Central memory CD8-positive, alpha-beta T cell (primary cell): ENCODE data around the gene PNP.

ENCODE experiments used
- ATAC-seq: fragments of 150-1000 bp; cut with Tn5 transposase; replicated peaks from 2 replicates; pipeline ENCODE4 v1.10.0; 2022; ENCODE audit warnings: mild to moderate bottlenecking, moderate FRiP score, moderate number of reproducible peaks; ENCODE audit not compliant: poor library complexity, severe bottlenecking; ENCODE audit errors: extremely low read depth
- DNase-seq, 2 donors: peaks; one replicate each; pipeline ENCODE4 v3.0.0; 2021; ENCODE audit warnings: low spot score in 2 of 2
- H3K27ac Mint-ChIP-seq: one replicate; pipeline ENCODE4 v1.8.0; 2022; ENCODE audit warnings: low read depth, mild to moderate bottlenecking, moderate library complexity, mixed read lengths
- H3K27me3 Mint-ChIP-seq: one replicate; pipeline ENCODE4 v1.8.0; 2022; ENCODE audit warnings: mixed read lengths
- H3K36me3 Mint-ChIP-seq: one replicate; pipeline ENCODE4 v1.8.0; 2022; ENCODE audit warnings: mild to moderate bottlenecking, moderate library complexity, mixed read lengths; ENCODE audit not compliant: insufficient read depth
- H3K4me1 Mint-ChIP-seq: one replicate; pipeline ENCODE4 v1.8.0; 2022; ENCODE audit warnings: mixed read lengths
- H3K4me3 Mint-ChIP-seq: one replicate; pipeline ENCODE4 v1.8.0; 2022; ENCODE audit warnings: mild to moderate bottlenecking, moderate library complexity, mixed read lengths
- H3K9me3 Mint-ChIP-seq: one replicate; pipeline ENCODE4 v1.8.0; 2022; ENCODE audit warnings: mixed read lengths

PNP gene

DNA sequence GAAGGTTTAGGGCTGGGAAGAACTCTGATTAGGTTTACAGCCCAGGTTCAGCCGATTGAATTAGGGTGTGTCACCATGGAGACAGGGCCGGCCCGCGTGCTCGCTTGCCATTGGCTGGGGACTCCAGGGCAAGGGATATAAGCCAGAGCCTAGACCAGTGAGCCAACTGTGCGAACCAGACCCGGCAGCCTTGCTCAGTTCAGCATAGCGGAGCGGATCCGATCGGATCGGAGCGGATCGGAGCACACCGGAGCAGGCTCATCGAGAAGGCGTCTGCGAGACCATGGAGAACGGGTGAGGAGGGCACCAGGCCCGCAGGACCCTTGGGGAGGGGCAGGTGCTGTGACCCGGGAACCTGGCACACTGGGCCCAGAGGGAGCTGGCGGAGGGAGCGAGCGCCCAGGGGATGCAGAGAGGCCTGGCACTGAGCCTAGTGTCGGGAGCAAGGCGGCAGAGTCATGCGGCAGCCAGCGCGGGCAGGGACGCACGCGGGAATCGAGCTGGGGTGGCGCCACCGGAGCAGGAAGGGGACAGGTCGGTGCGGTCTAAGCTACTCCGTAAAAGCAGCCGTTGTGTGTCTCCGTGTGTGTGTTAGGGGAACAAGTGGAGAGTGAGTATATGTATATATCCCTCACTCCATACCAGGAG lies at the start of gene PNP:
TSS of gene PNP (plus strand) at position 165 of the 648 bp plus-strand sequence. CDS start at position 284, 119 bp downstream.
- peak within 1 kb of the TSS; percentile 95 for H3K27ac Mint-ChIP-seq
- no peaks in the 10 kb centered on the region for H3K27me3 Mint-ChIP-seq
- no peaks in the 10 kb centered on the region for H3K9me3 Mint-ChIP-seq
- DNase-seq, result peak; percentile 72 to 82
- H3K4me3 Mint-ChIP-seq, result peak within 1 kb of the TSS; percentile 97
- ATAC-seq, result peak; percentile 88
- H3K36me3 Mint-ChIP-seq, result peaks cover 41% of the 10 kb centered on the region
- H3K4me1 Mint-ChIP-seq, result peaks cover 49% of the 10 kb centered on the region

DNA sequence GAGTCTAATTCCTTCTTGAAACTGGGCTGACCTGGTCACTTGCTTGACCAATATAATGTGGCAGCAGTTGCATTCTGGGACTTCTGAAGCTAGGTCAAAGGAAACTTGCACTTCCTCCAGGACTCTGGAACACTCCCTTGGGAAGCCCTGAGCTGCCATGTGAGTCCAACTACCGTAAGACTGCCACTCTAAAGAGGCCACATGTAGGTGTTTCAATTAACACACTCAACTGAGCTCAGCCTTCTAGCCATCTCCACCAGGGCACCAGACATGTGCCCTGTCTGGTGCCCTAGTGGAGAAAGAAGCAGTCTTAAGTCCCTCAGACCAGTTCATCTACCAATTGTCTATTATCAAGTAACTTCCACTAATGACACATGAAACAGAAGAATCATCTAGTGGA lies 49.8 kb upstream of the PNP start:
- DNase-seq, result no peak
- Mint-ChIP-seq H3K27me3 (no peaks in the 10 kb centered on the region), H3K4me1 (peaks cover 11% of the 10 kb centered on the region), H3K27ac (no peak overlapping the region), H3K36me3 (no peaks in the 10 kb centered on the region), H3K9me3 (no peaks in the 10 kb centered on the region), H3K4me3 (no peak overlapping the region)
- no peak for ATAC-seq

DNA sequence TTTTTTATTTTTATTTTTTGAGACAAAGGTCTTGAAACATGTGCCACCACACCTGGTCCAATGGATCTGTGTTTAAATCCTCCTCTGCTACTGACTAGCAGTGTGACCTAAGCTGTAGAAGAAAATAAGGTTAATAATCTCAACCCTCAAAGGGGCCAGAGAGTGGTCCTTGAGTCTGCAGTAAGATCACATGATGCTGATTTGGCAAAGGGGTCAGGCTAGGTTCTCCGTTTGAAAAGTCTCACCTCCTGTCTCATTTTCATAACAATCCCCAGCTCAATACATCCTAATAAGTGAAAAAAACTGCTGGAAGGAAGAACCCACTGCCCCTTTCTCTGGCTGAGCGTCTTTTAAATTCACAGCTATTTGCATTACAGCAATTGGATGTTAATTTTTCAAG lies 47.9 kb upstream of the PNP start:
- Mint-ChIP-seq H3K4me1 (no peaks in the 10 kb centered on the region), H3K9me3 (no peaks in the 10 kb centered on the region), H3K36me3 (no peaks in the 10 kb centered on the region), H3K27me3 (no peaks in the 10 kb centered on the region), H3K27ac (no peak overlapping the region), H3K4me3 (no peak overlapping the region)
- ATAC-seq (no peak), DNase-seq (no peak)

DNA sequence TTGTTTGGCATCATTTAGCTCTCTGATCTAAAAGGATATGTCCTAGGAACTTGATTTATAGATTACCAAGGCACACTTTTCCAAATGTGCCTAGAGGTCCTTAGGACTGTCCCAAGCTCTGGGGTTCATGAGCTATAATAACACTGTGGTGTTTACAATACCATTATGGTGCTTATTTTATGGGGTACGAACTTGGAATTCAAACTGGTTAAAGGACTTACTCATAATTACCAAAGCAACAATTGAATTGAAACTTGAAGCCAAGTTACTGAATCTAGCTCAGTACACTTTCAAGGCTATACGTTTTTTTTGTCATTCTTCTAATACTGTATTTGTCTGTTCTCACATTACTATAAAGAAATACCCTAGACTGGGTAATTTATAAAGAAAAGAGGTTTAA lies 46.3 kb upstream of the PNP start:
- DNase-seq (no peak), ATAC-seq (no peak)
- Mint-ChIP-seq H3K36me3 (no peaks in the 10 kb centered on the region), H3K27ac (no peak overlapping the region), H3K4me1 (peaks cover 7% of the 10 kb centered on the region), H3K9me3 (no peaks in the 10 kb centered on the region), H3K27me3 (no peaks in the 10 kb centered on the region), H3K4me3 (no peak overlapping the region)

DNA sequence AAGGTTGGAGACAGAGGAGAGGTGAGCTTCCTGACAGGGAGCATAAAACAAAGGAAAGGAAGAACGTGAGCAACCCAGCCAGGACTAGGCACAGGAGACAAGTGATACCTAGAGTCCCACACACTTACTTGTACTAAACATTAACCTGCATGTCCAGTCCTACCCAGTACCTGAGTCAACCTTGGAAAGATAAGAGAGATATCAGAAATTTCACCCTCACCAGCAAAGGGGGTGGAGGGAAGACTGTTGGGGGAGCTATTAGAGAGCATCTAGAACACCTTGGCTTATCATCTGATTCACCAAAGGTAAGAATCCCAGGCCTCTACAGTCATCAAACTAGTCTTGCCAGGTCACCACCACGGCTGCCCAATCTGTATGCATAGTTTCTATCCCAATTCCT lies 44.4 kb upstream of the PNP start:
- Mint-ChIP-seq H3K4me1 (peaks cover 15% of the 10 kb centered on the region), H3K27me3 (no peaks in the 10 kb centered on the region), H3K36me3 (no peaks in the 10 kb centered on the region), H3K9me3 (no peaks in the 10 kb centered on the region), H3K27ac (no peak overlapping the region), H3K4me3 (no peak overlapping the region)
- no peak for DNase-seq
- ATAC-seq, result no peak

DNA sequence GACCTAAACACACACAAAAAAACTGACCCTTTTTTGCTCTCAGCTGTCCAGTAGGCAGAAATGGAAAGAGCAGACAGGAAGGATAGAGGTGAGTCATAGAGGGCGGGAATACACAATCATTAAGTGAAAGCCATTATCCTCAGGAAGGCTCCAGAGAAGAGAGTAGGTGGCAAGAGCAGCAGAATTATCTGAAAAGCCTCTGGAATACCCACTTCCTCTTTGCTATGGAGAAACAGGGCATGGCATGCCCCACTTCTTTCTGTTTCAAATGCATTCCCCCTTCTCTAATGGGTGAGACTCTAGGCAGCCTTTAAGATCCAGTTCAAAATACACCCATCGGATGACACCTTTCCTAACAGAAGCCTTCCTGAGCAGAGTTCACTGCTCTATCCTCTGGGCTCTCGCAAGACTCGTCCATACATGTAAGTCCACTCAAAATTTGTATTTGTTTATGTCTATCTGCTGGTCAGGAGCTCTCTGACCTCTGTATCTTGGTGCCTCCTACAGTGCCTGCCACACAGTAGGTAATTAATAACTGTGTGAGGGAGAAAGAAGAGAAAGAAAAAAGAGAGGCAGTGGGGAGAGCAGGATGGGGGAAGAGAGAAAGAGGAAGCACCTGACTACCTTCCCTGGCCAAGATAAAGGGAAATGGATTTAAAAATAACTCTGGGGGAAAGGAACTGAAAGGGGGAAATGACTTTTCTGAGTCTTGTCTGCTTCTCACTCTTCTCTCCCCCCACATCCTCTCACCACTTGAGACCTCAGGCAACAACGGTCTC lies 41.8 kb upstream of the PNP start:
- Mint-ChIP-seq H3K36me3 (no peaks in the 10 kb centered on the region), H3K4me1 (peaks cover 15% of the 10 kb centered on the region), H3K27me3 (no peaks in the 10 kb centered on the region), H3K27ac (peak overlapping the region; percentile 57), H3K4me3 (no peak overlapping the region), H3K9me3 (no peaks in the 10 kb centered on the region)
- ATAC-seq (peak; percentile 32), DNase-seq (no peak)

DNA sequence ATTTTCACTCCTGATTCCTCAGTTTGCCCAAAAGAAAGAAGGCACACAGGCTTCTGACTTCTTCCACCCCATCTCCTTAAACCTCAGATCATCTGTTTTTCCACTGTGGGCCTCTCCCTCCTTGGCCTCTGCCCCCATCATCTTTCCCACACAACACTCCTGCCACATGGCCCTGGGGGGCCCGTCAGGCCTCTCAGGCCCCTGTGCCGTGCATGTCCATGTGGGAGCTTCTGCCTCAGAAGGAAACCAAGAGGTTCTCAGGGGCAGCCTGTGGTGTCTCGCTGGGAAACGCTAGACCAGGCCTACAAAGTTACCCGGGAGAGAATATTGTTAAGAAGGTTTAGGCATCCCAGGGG lies 41.2 kb upstream of the PNP start:
- ATAC-seq (no peak), DNase-seq (no peak)
- H3K4me3 Mint-ChIP-seq, result no peak overlapping the region
- H3K9me3 Mint-ChIP-seq, result no peaks in the 10 kb centered on the region
- no peaks in the 10 kb centered on the region for H3K27me3 Mint-ChIP-seq
- no peaks in the 10 kb centered on the region for H3K36me3 Mint-ChIP-seq
- H3K4me1 Mint-ChIP-seq, result peaks cover 15% of the 10 kb centered on the region
- H3K27ac Mint-ChIP-seq, result peak overlapping the region; percentile 57

DNA sequence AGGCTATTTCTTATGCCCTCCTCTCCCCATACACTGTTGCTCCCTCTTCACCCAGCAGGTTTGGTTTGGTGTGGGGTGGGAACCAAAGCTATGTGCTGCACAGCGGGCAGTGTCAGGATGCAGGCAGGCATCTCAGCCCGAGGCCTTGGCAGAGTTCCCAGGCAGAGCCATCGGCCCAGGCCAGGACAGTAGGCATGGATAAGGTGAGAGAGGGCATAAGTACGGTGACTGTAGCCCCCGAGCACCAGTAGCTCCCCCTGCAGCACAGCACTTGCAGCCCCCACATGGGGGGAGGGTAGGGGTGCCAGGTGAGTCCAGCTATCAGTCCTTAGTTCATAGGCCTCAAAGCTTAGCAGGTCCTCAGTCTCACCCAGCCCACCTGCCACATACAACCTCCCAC lies 40.4 kb upstream of the PNP start:
- DNase-seq, result no peak
- H3K36me3 Mint-ChIP-seq, result no peaks in the 10 kb centered on the region
- H3K9me3 Mint-ChIP-seq, result no peaks in the 10 kb centered on the region
- H3K27ac Mint-ChIP-seq, result no peak overlapping the region
- ATAC-seq, result no peak
- peaks cover 15% of the 10 kb centered on the region for H3K4me1 Mint-ChIP-seq
- H3K4me3 Mint-ChIP-seq, result no peak overlapping the region
- H3K27me3 Mint-ChIP-seq, result no peaks in the 10 kb centered on the region

GRCh38 chr14:20429801-20430669 lies 39.2 kb upstream of the PNP start:
- Mint-ChIP-seq H3K4me3 (no peak overlapping the region), H3K9me3 (no peaks in the 10 kb centered on the region), H3K4me1 (peaks cover 15% of the 10 kb centered on the region), H3K27me3 (no peaks in the 10 kb centered on the region), H3K27ac (no peak overlapping the region), H3K36me3 (no peaks in the 10 kb centered on the region)
- DNase-seq (no peak), ATAC-seq (no peak)

GRCh38 chr14:20434701-20435581 lies 34.3 kb upstream of the PNP start:
- no peak overlapping the region for H3K4me3 Mint-ChIP-seq

GRCh38 chr14:20435582-20436362 lies 33.4 kb upstream of the PNP start, which contains the start of gene KLHL33:
TSS of gene KLHL33 (minus strand) at chr14:20436166. CDS start at chr14:20435811, 355 bp downstream.
- H3K9me3 Mint-ChIP-seq, result no peaks in the 10 kb centered on the region
- no peak within 1 kb of the TSS for H3K27ac Mint-ChIP-seq
- no peaks in the 10 kb centered on the region for H3K36me3 Mint-ChIP-seq
- no peak within 1 kb of the TSS for H3K4me3 Mint-ChIP-seq
- H3K4me1 Mint-ChIP-seq, result peaks cover 10% of the 10 kb centered on the region
- ATAC-seq (no peak), DNase-seq (no peak)
- H3K27me3 Mint-ChIP-seq, result no peaks in the 10 kb centered on the region

More at GRCh38 chr14:20434701-20435581, 34.3 kb upstream of the PNP start:
- H3K27me3 Mint-ChIP-seq, result no peaks in the 10 kb centered on the region
- no peak for ATAC-seq
- no peaks in the 10 kb centered on the region for H3K9me3 Mint-ChIP-seq
- H3K36me3 Mint-ChIP-seq, result no peaks in the 10 kb centered on the region
- H3K27ac Mint-ChIP-seq, result no peak overlapping the region
- no peak for DNase-seq
- H3K4me1 Mint-ChIP-seq, result peaks cover 1% of the 10 kb centered on the region
